ENCODE measurements around the gene ZBTB20. TPM values are rescaled to one million over a fixed set of nuclear protein-coding genes. Genes with fewer than 3 reads are reported as not detected.
A peak's percentile ranks its signal among the peaks of the same experiment; 100 is the strongest.

ZBTB20 gene
- total and polyA plus RNA-seq, 4 donors: 0.74 to 77.1 (median 27.9) TPM

DNA sequence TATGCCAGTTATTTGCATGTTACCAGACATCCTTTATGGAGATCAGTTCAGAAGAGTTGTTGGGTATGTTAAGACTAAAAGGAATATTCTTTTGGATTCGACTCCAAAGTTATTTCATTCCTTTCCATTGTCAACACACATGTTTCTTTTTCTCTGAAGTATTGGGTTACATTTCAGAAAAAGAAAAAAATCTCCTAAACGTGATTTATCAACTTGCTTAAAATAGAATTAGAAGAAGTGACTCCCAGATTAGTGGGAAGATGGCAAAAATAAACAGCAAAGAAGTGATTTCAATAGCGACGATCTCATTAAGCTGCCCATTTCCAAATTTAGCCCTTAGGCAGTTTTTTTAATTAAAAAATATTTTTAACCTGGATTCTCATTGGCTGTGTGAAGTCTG, 767.8 kb downstream of the ZBTB20 start:
- ATAC-seq (ENCODE audit: insufficient read depth, low FRiP score) (no peak), DNase-seq (no peak)
- H3K4me3 ChIP-seq: no peak overlapping the region
- H3K27me3 ChIP-seq (ENCODE audit: control insufficient read depth in 3 of 3, insufficient read depth in 3 of 3, low read length in 2 of 3): no peaks in the 10 kb centered on the region
- peak overlapping the region in 1 of 2 donors; percentile 39 for H3K27ac ChIP-seq (ENCODE audit: low read depth in 1 of 2, low read length in 1 of 2)
- WGBS, 2 donors: 69 to 81% methylated on average over 4 of the region's 4 CpGs
- no peak overlapping the region for H3K9ac ChIP-seq (ENCODE audit: insufficient read depth in 1 of 2, low read length in 2 of 2)
- H3K4me1 ChIP-seq (ENCODE audit: control insufficient read depth in 5 of 5, insufficient read depth in 5 of 5, low read length in 5 of 5): peaks cover 0 to 30% (median 14%) of the 10 kb centered on the region in 5 donors
- H3K36me3 ChIP-seq (ENCODE audit: control insufficient read depth in 4 of 4, insufficient read depth in 4 of 4, low read length in 4 of 4): peaks cover 0 to 8% (median 3%) of the 10 kb centered on the region in 4 donors
- H3K9me3 ChIP-seq (ENCODE audit: control insufficient read depth in 4 of 4, insufficient read depth in 3 of 4, low read length in 3 of 4): no peaks in the 10 kb centered on the region
- TF ChIP-seq, protein P1, sequence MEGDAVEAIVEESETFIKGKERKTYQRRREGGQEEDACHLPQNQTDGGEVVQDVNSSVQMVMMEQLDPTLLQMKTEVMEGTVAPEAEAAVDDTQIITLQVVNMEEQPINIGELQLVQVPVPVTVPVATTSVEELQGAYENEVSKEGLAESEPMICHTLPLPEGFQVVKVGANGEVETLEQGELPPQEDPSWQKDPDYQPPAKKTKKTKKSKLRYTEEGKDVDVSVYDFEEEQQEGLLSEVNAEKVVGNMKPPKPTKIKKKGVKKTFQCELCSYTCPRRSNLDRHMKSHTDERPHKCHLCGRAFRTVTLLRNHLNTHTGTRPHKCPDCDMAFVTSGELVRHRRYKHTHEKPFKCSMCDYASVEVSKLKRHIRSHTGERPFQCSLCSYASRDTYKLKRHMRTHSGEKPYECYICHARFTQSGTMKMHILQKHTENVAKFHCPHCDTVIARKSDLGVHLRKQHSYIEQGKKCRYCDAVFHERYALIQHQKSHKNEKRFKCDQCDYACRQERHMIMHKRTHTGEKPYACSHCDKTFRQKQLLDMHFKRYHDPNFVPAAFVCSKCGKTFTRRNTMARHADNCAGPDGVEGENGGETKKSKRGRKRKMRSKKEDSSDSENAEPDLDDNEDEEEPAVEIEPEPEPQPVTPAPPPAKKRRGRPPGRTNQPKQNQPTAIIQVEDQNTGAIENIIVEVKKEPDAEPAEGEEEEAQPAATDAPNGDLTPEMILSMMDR (IDR thresholded peaks at IDR 0.05; ENCODE audit: control extremely low read depth, extremely low read depth): no peak

DNA sequence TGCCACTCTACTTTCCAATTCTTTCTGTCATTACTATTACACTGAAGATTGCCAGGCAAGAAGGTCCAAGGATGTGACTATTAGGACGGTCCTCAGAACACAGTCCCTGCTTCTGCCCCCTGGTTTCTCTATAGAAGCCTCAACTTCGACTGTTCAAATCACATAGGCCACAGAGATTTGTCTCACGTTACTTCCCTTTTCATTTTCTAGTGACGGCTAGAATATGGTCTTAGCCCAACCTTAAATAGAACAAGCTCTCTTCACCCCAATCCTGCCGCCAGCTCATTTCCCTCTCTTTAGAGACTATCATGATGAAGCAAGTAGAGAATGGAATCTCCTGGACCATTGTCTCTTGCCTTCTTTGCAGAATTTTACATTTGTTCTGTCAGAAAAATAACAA, 768.3 kb downstream of the ZBTB20 start:
- no peak for ATAC-seq (ENCODE audit: insufficient read depth, low FRiP score)
- no peak for DNase-seq
- Histone ChIP-seq H3K4me1 (ENCODE audit: control insufficient read depth in 5 of 5, insufficient read depth in 5 of 5, low read length in 5 of 5) (peaks cover 0 to 30% (median 14%) of the 10 kb centered on the region in 5 donors), H3K36me3 (ENCODE audit: control insufficient read depth in 4 of 4, insufficient read depth in 4 of 4, low read length in 4 of 4) (peaks cover 0 to 8% (median 3%) of the 10 kb centered on the region in 4 donors), H3K27me3 (ENCODE audit: control insufficient read depth in 3 of 3, insufficient read depth in 3 of 3, low read length in 2 of 3) (no peaks in the 10 kb centered on the region), H3K9ac (ENCODE audit: insufficient read depth in 1 of 2, low read length in 2 of 2) (no peak overlapping the region), H3K9me3 (ENCODE audit: control insufficient read depth in 4 of 4, insufficient read depth in 3 of 4, low read length in 3 of 4) (no peaks in the 10 kb centered on the region), H3K4me3 (no peak overlapping the region), H3K27ac (ENCODE audit: low read depth in 1 of 2, low read length in 1 of 2) (no peak overlapping the region)
- TF ChIP-seq, protein P1 (IDR thresholded peaks at IDR 0.05; ENCODE audit: control extremely low read depth, extremely low read depth): no peak
- 86 to 87% methylated on average over 5 of the region's 5 CpGs for WGBS, 2 donors

DNA sequence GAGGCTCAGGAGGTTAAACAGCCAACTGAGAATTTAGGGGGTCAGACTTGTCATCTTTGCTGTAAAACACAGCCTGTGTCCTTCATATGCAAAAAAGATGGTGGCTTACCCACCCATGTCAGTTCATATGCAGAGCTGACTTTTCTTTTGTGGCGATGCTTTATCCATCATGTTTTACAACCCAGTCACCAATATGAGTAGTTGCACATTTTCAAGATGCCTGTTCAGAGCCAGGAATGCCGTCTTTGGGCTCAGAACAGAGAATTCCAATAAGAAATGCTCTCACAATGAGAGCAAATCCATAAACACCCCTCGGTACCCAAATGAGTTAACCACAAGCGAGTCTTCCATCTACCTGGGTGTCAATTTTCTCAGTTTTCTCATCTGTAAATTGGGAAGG, 769.7 kb downstream of the ZBTB20 start:
- ATAC-seq (ENCODE audit: insufficient read depth, low FRiP score) (no peak), DNase-seq (no peak)
- H3K4me3 ChIP-seq: no peak overlapping the region
- H3K9me3 ChIP-seq (ENCODE audit: control insufficient read depth in 4 of 4, insufficient read depth in 3 of 4, low read length in 3 of 4): no peaks in the 10 kb centered on the region
- TF ChIP-seq, protein P1 (IDR thresholded peaks at IDR 0.05; ENCODE audit: control extremely low read depth, extremely low read depth): no peak
- H3K9ac ChIP-seq (ENCODE audit: insufficient read depth in 1 of 2, low read length in 2 of 2): no peak overlapping the region
- no peak overlapping the region for H3K27ac ChIP-seq (ENCODE audit: low read depth in 1 of 2, low read length in 1 of 2)
- H3K27me3 ChIP-seq (ENCODE audit: control insufficient read depth in 3 of 3, insufficient read depth in 3 of 3, low read length in 2 of 3): no peaks in the 10 kb centered on the region
- H3K36me3 ChIP-seq (ENCODE audit: control insufficient read depth in 4 of 4, insufficient read depth in 4 of 4, low read length in 4 of 4): peaks cover 0 to 6% (median 3%) of the 10 kb centered on the region in 4 donors
- H3K4me1 ChIP-seq (ENCODE audit: control insufficient read depth in 5 of 5, insufficient read depth in 5 of 5, low read length in 5 of 5): peaks cover 0 to 26% (median 11%) of the 10 kb centered on the region in 5 donors
- WGBS, 2 donors: 88 to 94% methylated on average over 4 of the region's 4 CpGs
